Subcutaneous adipose tissue (tissue), 4 donors: ENCODE results near the gene STARD13. TPM values are rescaled to one million over a fixed set of nuclear protein-coding genes. Genes with fewer than 3 reads are reported as not detected.

Source experiments
- CTCF ChIP-seq: fragments of 450-650 bp; IDR thresholded peaks from one replicate; pipeline ENCODE4 v1.5.1; 2016; ENCODE audit warnings: low read depth, mild to moderate bottlenecking, control low read depth, antibody characterized with exemption, moderate library complexity
- total RNA-seq, 4 donors: library from RNA; depleted of rRNA; stranded (reverse); fragments of >200 nt; gene quantifications; one replicate each; pipeline ENCODE4 v1.1.0, GENCODE V29; 2016

Gene STARD13
- total RNA-seq, 4 donors from 2014 or later, result 42.9 to 67.8 (median 55.3) TPM

- TF ChIP-seq CTCF, result no peak
These were observed 145.6 kb downstream of the STARD13 start for GRCh38 chr13:33139780-33140535.

- TF ChIP-seq CTCF, result no peak
These were observed 146.4 kb downstream of the STARD13 start for GRCh38 chr13:33139184-33139583.

- no peak for TF ChIP-seq CTCF
These were observed 147.1 kb downstream of the STARD13 start for GRCh38 chr13:33138441-33138840.

GRCh38 chr13:33137721-33138120, 147.8 kb downstream of the STARD13 start:
- TF ChIP-seq CTCF, result no peak

- TF ChIP-seq CTCF, result no peak
These were observed 150.5 kb downstream of the STARD13 start for GRCh38 chr13:33135097-33135496.

- TF ChIP-seq CTCF, result no peak
These were observed 151.3 kb downstream of the STARD13 start for GRCh38 chr13:33134213-33134612.

GRCh38 chr13:33132644-33133440, 152.7 kb downstream of the STARD13 start:
- TF ChIP-seq CTCF, result no peak
